PC-3 (cell line): ENCODE data around the gene FEM1A. TPM values are rescaled to one million over a fixed set of nuclear protein-coding genes. Genes with fewer than 3 reads are reported as not detected.

Experiments used
- ATAC-seq: fragments of 200-7000 bp; cut with Tn5 transposase; 2 replicates; pipeline ENCODE4 v1.9.1; 2020; ENCODE audit warnings: mild to moderate bottlenecking, moderate library complexity
- BruUV-seq: library from RNA; stranded (reverse); fragments of 400-500 nt; replicated peaks from 2 replicates; lab custom pipeline; 2021; lab: Mats Ljungman, UMichigan
- CTCF ChIA-PET: fragments of 300-600 bp; sonication (Branson Sonifier 250); formaldehyde crosslinking; loops from one replicate; lab custom pipeline; 2022; ENCODE audit warnings: antibody characterized with exemption; lab: Charles Lee
- POLR2A ChIA-PET: fragments of 300-600 bp; sonication (Branson Sonifier 250); formaldehyde crosslinking; loops from one replicate; lab custom pipeline; 2022; ENCODE audit warnings: antibody characterized with exemption; ENCODE audit not compliant: unreplicated experiment; lab: Charles Lee
- DNase-seq: peaks from one replicate; pipeline ENCODE4 v3.0.0-alpha.2; 2015
- H2AFZ ChIP-seq: fragments of 300-600 bp; sonication (generic); 2 replicates; pipeline ENCODE4 v1.6.0; 2016; ENCODE audit warnings: antibody characterized with exemption, low read length
- H3F3A ChIP-seq: fragments of 300-600 bp; sonication (generic); one replicate; pipeline ENCODE4 v1.6.0; 2017; ENCODE audit warnings: antibody characterized with exemption, low read length, control low read depth, mild to moderate bottlenecking; ENCODE audit not compliant: unreplicated experiment
- H3K27ac ChIP-seq: fragments of 300-600 bp; sonication (generic); 2 replicates; pipeline ENCODE4 v1.5.1; 2016; ENCODE audit warnings: mild to moderate bottlenecking, low read length
- H3K27me3 ChIP-seq: fragments of 300-600 bp; sonication (generic); 2 replicates; pipeline ENCODE4 v1.6.1; 2016; ENCODE audit warnings: low read length, mixed read lengths
- H3K36me3 ChIP-seq: fragments of 300-600 bp; sonication (generic); 2 replicates; pipeline ENCODE4 v1.6.1; 2016; ENCODE audit warnings: low read depth, mixed run types, low read length, mixed read lengths
- H3K4me1 ChIP-seq: fragments of 300-600 bp; sonication (generic); 2 replicates; pipeline ENCODE4 v1.5.1; 2016; ENCODE audit warnings: low read length; ENCODE audit not compliant: insufficient read depth
- H3K4me2 ChIP-seq: fragments of 300-600 bp; sonication (generic); 2 replicates; pipeline ENCODE4 v1.6.0; 2016; ENCODE audit warnings: low read length
- H3K4me3 ChIP-seq: fragments of 300-600 bp; sonication (generic); 2 replicates; pipeline ENCODE4 v1.5.1; 2016; ENCODE audit warnings: mild to moderate bottlenecking, low read length, mixed read lengths
- H3K79me2 ChIP-seq: fragments of 300-600 bp; sonication (generic); 2 replicates; pipeline ENCODE4 v1.6.1; 2017; ENCODE audit warnings: low read length, mixed read lengths
- H3K9ac ChIP-seq: fragments of 300-600 bp; sonication (generic); 2 replicates; pipeline ENCODE4 v1.6.0; 2016; ENCODE audit warnings: mild to moderate bottlenecking, low read length
- H3K9me2 ChIP-seq: fragments of 300-600 bp; sonication (generic); replicated peaks from 2 replicates; pipeline ENCODE4 v1.6.1; 2016; ENCODE audit warnings: mixed run types, low read length, mixed read lengths
- H3K9me3 ChIP-seq: fragments of 300-600 bp; sonication (generic); 2 replicates; pipeline ENCODE4 v1.6.1; 2016; ENCODE audit warnings: low read length, mixed read lengths
- H4K20me1 ChIP-seq: fragments of 300-600 bp; sonication (generic); 2 replicates; pipeline ENCODE4 v1.6.1; 2016; ENCODE audit warnings: low read length, mixed read lengths
- CTCF ChIP-seq: fragments of 300-600 bp; sonication (generic); conservative IDR thresholded peaks from 2 replicates; pipeline ENCODE4 v1.5.1; 2017; ENCODE audit warnings: antibody characterized with exemption, low read depth, mild to moderate bottlenecking, low read length
- EZH2 ChIP-seq: fragments of 300-600 bp; sonication (generic); IDR thresholded peaks from one replicate; pipeline ENCODE4 v1.6.1; 2017; ENCODE audit warnings: antibody characterized with exemption, mild to moderate bottlenecking, low read length; ENCODE audit not compliant: unreplicated experiment
- EZH2phosphoT487 ChIP-seq: fragments of 300-600 bp; sonication (generic); IDR thresholded peaks from 2 replicates; pipeline ENCODE4 v1.6.1; 2018; ENCODE audit warnings: mild to moderate bottlenecking, antibody characterized with exemption, low read length, borderline replicate concordance
- intact Hi-C: fragments of 100-400 bp; cut with micrococcal nuclease; formaldehyde crosslinking; loops from 2 replicates; pipeline ENCODE4 v1.9.0; 2023
- total RNA-seq: library from RNA; depleted of rRNA; stranded (reverse); fragments of >200 nt; gene quantifications from 2 replicates; pipeline ENCODE4 v1.2.3, GENCODE V29; 2014

FEM1A gene
- total RNA-seq, 1 experiment from 2014 or later, result 28.1 TPM

- H3K27ac ChIP-seq, result no peak overlapping the region
- no peak overlapping the region for H2AFZ ChIP-seq
- no peaks in the 10 kb centered on the region for H3K79me2 ChIP-seq
- TF ChIP-seq EZH2phosphoT487 (no peak), CTCF (no peak), EZH2 (no peak)
- H3K4me2 ChIP-seq, result no peak overlapping the region
- no peaks in the 10 kb centered on the region for H3K36me3 ChIP-seq
- peaks cover 6% of the 10 kb centered on the region for H3K4me1 ChIP-seq
- BruUV-seq, result no TSS peak
- no peak for ATAC-seq
- CTCF ChIA-PET, result no interaction called here
- H3K4me3 ChIP-seq, result no peak overlapping the region
- intact Hi-C loops, result no loop called here
- no peak overlapping the region for H3K9ac ChIP-seq
- no peak for DNase-seq
- no peaks in the 10 kb centered on the region for H3K9me2 ChIP-seq
- POLR2A ChIA-PET, result no interaction called here
- no peaks in the 10 kb centered on the region for H4K20me1 ChIP-seq
- no peaks in the 10 kb centered on the region for H3F3A ChIP-seq
- peaks cover 6% of the 10 kb centered on the region; the same call in 1 of the 2 replicates for H3K27me3 ChIP-seq
- H3K9me3 ChIP-seq, result no peaks in the 10 kb centered on the region
Measured at GRCh38 chr19:4763021-4763420, 28.5 kb upstream of the FEM1A start.

GRCh38 chr19:4764393-4764660 lies 27.2 kb upstream of the FEM1A start:
- CTCF ChIA-PET, result interaction anchor here (0.5 kb wide), 1 partner anchor 20 kb away, joined by 3 read pairs; no protein-coding TSS in a partner anchor

More at GRCh38 chr19:4764393-4764660, 27.2 kb upstream of the FEM1A start:
- peaks cover 6% of the 10 kb centered on the region; the same call in 1 of the 2 replicates for H3K27me3 ChIP-seq
- peaks cover 6% of the 10 kb centered on the region for H3K4me1 ChIP-seq
- intact Hi-C loops, result no loop called here
- POLR2A ChIA-PET, result no interaction called here
- no peak overlapping the region for H3K4me3 ChIP-seq
- BruUV-seq, result no TSS peak
- no peaks in the 10 kb centered on the region for H3K9me3 ChIP-seq
- H3K27ac ChIP-seq, result no peak overlapping the region
- ATAC-seq, result no peak
- H2AFZ ChIP-seq, result no peak overlapping the region
- H3K79me2 ChIP-seq, result no peaks in the 10 kb centered on the region
- DNase-seq, result no peak
- no peaks in the 10 kb centered on the region for H3K9me2 ChIP-seq
- H3K36me3 ChIP-seq, result no peaks in the 10 kb centered on the region
- TF ChIP-seq CTCF, result no peak
- H4K20me1 ChIP-seq, result no peaks in the 10 kb centered on the region
- no peak overlapping the region for H3K4me2 ChIP-seq
- H3K9ac ChIP-seq, result no peak overlapping the region
- peaks cover 4% of the 10 kb centered on the region for H3F3A ChIP-seq
